A549 (cell line): ENCODE measurements around the gene BZW1. TPM values are rescaled to one million over a fixed set of nuclear protein-coding genes. Genes with fewer than 3 reads are reported as not detected.
A peak's percentile ranks its signal among the peaks of the same experiment; 100 is the strongest.

Experiments used
- ATAC-seq, 2 experiments: fragments of 200-7000 bp in 1 of 2; fragments of >200 bp in 1 of 2; cut with Nextera tagmentation in 1 of 2; cut with Tn5 transposase in 1 of 2; 3 replicates each; pipeline versions ENCODE4 v1.8.0 to v1.9.1; 2018 to 2020; ENCODE audit warnings: mild to moderate bottlenecking in 1 of 2, moderate library complexity in 1 of 2
- CTCF ChIA-PET: fragments of 300-600 bp; sonication (Branson Sonifier 250); formaldehyde crosslinking; extraction: SDS; loops from one replicate; lab custom pipeline; 2021; ENCODE audit warnings: antibody characterized with exemption, inconsistent platforms; lab: Yijun Ruan, JAX
- POLR2A ChIA-PET: fragments of 350-600 bp; formaldehyde crosslinking; extraction: SDS; loops from one replicate; lab custom pipeline; 2021; ENCODE audit warnings: antibody characterized with exemption, inconsistent platforms; lab: Yijun Ruan, JAX
- DNase-seq, 2 experiments: peaks; one replicate each; pipeline versions ENCODE4 v3.0.0 to v3.0.0-alpha.2; 2011 to 2016; ENCODE audit warnings: low read depth in 1 of 2, low spot score in 1 of 2
- FAIRE-seq: peaks from 2 replicates; lab custom pipeline; 2011; peaks lifted over from hg19 to GRCh38; lab: Jason Lieb, UNC
- H3K27ac ChIP-seq, 2 experiments: fragments of >200 bp; sonication (Bioruptor Twin); formaldehyde crosslinking; 3 replicates each; pipeline ENCODE4 v1.5.1; 2016 to 2017
- H3K4me1 ChIP-seq: fragments of >200 bp; sonication (Bioruptor Twin); formaldehyde crosslinking; 3 replicates; pipeline ENCODE4 v1.6.1; 2016
- H3K4me2 ChIP-seq: fragments of >200 bp; sonication (Bioruptor Twin); formaldehyde crosslinking; 3 replicates; pipeline ENCODE4 v1.6.1; 2016
- H3K4me3 ChIP-seq: fragments of >200 bp; sonication (Bioruptor Twin); formaldehyde crosslinking; 3 replicates; pipeline ENCODE4 v1.5.1; 2016
- H3K9me3 ChIP-seq: fragments of >200 bp; sonication (Bioruptor Twin); formaldehyde crosslinking; 3 replicates; pipeline ENCODE4 v1.6.1; 2016
- BHLHE40 ChIP-seq: IDR thresholded peaks from 2 replicates; pipeline ENCODE4 v1.6.1; 2012; ENCODE audit warnings: low read depth, low read length, inconsistent platforms
- CEBPB ChIP-seq, 2 experiments: fragments of >200 bp in 1 of 2; sonication (Bioruptor Twin) in 1 of 2; formaldehyde crosslinking in 1 of 2; IDR thresholded peaks; 2 replicates each; pipeline ENCODE4 v1.6.1; 2012 to 2016
- FOSL2 ChIP-seq, 2 experiments: fragments of 450-650 bp in 1 of 2; fragments of >200 bp in 1 of 2; sonication (Bioruptor Twin) in 1 of 2; formaldehyde crosslinking; IDR thresholded peaks; 2 replicates each; pipeline versions ENCODE4 v1.5.0 to v1.6.1; 2016 to 2020; ENCODE audit warnings: mild to moderate bottlenecking in 1 of 2, moderate library complexity in 1 of 2
- HOXB13 ChIP-seq: fragments of 250-450 bp; sonication (Bioruptor Pico); IDR thresholded peaks from 2 replicates; pipeline ENCODE4 v1.5.0; 2020; ENCODE audit warnings: low read depth, mild to moderate bottlenecking, moderate library complexity
- HOXB5 ChIP-seq: fragments of 250-450 bp; sonication (Bioruptor Pico); IDR thresholded peaks from 2 replicates; pipeline ENCODE4 v1.5.0; 2020; ENCODE audit warnings: mild to moderate bottlenecking, moderate library complexity
- PHF8 ChIP-seq: fragments of 200-600 bp; sonication (generic); IDR thresholded peaks from 2 replicates; pipeline ENCODE4 v1.6.1; 2016; ENCODE audit warnings: low read depth, mild to moderate bottlenecking, antibody characterized with exemption, moderate library complexity, borderline replicate concordance
- POLR2A ChIP-seq: IDR thresholded peaks from 2 replicates; pipeline ENCODE4 v1.6.1; 2012; ENCODE audit warnings: mild to moderate bottlenecking, low read length
- POLR2AphosphoS2 ChIP-seq: conservative IDR thresholded peaks from 2 replicates; pipeline ENCODE4 v1.6.1; 2012; ENCODE audit warnings: low read length, improper control_type of control experiment, inconsistent platforms
- RAD21 ChIP-seq, 2 experiments: fragments of >200 bp in 1 of 2; sonication (Bioruptor Twin) in 1 of 2; formaldehyde crosslinking in 1 of 2; IDR thresholded peaks in 1 of 2; conservative IDR thresholded peaks in 1 of 2; 2 replicates in 1 of 2; 3 replicates in 1 of 2; pipeline ENCODE4 v1.6.1; 2012 to 2018; ENCODE audit warnings: inconsistent platforms in 1 of 2
- RCOR1 ChIP-seq: fragments of 150-350 bp; IDR thresholded peaks from 2 replicates; pipeline ENCODE4 v1.6.1; 2014; ENCODE audit warnings: antibody characterized with exemption, low read length, low read depth
- RFX5 ChIP-seq: fragments of 450-650 bp; IDR thresholded peaks from 2 replicates; pipeline ENCODE4 v1.7.1; 2014; ENCODE audit warnings: antibody characterized with exemption, mild to moderate bottlenecking, moderate library complexity
- SMC3 ChIP-seq: fragments of >200 bp; sonication (Bioruptor Twin); formaldehyde crosslinking; IDR thresholded peaks from 3 replicates; pipeline ENCODE4 v1.6.1; 2018; ENCODE audit warnings: inconsistent platforms
- TFCP2L1 ChIP-seq: fragments of 250-450 bp; sonication (Bioruptor Pico); IDR thresholded peaks from 2 replicates; pipeline ENCODE4 v1.5.0; 2021; ENCODE audit warnings: mild to moderate bottlenecking
- ZNF302 ChIP-seq: fragments of 250-450 bp; sonication (Bioruptor Pico); IDR thresholded peaks from 2 replicates; pipeline ENCODE4 v1.9.0; 2021; ENCODE audit warnings: inconsistent platforms, mild to moderate bottlenecking, moderate library complexity
- WGBS: methylation state at CpG from one replicate; pipeline ENCODE4 v1.1.6; 2017; ENCODE audit errors: missing lambda C conversion rate; 5-methylcytosine and 5-hydroxymethylcytosine counted together
- polyA plus RNA-seq, 4 experiments: library from polyadenylated mRNA; depleted of rRNA in 3 of 4; stranded (reverse); fragments of >200 nt; fragmentation: RNase III in 1 of 4; extraction: RNeasy Plus Mini Kit Qiagen cat#74134 plus additional on column Dnase treatment in 1 of 4; gene quantifications; 2 replicates in 3 of 4; 3 replicates in 1 of 4; pipeline ENCODE4 v1.2.3, GENCODE V29; 2011 to 2017
- TF ChIP-seq, protein P1 (sequence below): fragments of >200 bp; sonication (Bioruptor Twin); formaldehyde crosslinking; IDR thresholded peaks from 3 replicates; pipeline ENCODE4 v1.6.1; 2016
- TF ChIP-seq, protein P2 (sequence below): fragments of 200-600 bp; sonication (generic); IDR thresholded peaks from 2 replicates; pipeline ENCODE4 v1.6.1; 2016; ENCODE audit warnings: antibody characterized with exemption, mild to moderate bottlenecking, moderate library complexity
- TF ChIP-seq, protein P3 (sequence below): IDR thresholded peaks from 2 replicates; pipeline ENCODE4 v1.6.1; 2012
- TF ChIP-seq, protein P4 (sequence below): IDR thresholded peaks from 2 replicates; pipeline ENCODE4 v1.6.1; 2012

The BZW1 gene
- polyA plus RNA-seq, 2 of the 4 experiments (the other 2 are of a cell fraction) = 401 to 439 TPM

DNA sequence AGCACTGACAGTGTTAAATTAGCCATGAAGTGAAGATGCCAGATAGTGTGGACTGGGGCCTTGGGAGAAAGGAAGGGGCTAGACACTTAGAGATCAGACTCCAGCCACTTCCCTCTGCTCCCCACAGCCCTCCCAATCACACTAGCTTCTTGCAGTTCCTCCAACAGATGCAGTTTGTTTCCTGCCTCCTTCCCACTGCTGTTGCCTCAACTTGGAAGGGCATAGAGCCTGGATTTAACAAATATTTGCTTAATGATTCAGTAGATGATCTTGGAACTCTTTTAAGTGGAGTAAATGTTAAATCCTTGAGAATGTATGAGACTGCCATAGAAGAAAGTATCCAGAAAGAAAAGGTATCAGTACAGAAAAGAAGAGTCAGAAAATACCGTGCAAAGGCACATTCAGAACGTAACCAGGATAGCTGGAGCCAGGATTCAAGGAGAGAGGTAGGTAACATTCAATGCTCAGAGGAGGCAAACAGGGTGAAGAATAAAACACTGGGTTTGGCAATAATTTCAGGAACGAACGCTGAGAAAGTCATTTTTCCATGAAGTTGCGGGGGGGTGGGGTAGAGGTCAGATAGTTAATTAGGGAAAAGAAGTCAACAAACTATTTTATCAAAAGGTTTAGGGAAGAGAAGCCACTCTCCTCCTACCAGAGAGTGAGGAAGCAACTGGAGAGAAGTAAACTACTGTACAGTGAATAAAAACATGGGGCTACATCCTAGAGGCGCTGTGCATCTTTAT, 1.3 kb upstream of the BZW1 start:
- Histone ChIP-seq H3K4me2 (peak overlapping the region; percentile 94), H3K4me1 (peaks cover 41% of the 10 kb centered on the region)
- POLR2A ChIA-PET = interaction anchor here (0.8 to 3.0 kb wide), 10 partner anchors 15 to 100 kb away, joined by 3 to 18 read pairs (median 4); partner anchors contain the start of gene CLK1
- 2% methylated on average over 6 of the region's 6 CpGs for WGBS
- no peak for TF ChIP-seq RCOR1
- no peak for TF ChIP-seq HOXB13
- TF ChIP-seq, protein P1, sequence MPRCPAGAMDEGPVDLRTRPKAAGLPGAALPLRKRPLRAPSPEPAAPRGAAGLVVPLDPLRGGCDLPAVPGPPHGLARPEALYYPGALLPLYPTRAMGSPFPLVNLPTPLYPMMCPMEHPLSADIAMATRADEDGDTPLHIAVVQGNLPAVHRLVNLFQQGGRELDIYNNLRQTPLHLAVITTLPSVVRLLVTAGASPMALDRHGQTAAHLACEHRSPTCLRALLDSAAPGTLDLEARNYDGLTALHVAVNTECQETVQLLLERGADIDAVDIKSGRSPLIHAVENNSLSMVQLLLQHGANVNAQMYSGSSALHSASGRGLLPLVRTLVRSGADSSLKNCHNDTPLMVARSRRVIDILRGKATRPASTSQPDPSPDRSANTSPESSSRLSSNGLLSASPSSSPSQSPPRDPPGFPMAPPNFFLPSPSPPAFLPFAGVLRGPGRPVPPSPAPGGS = no peak
- TF ChIP-seq FOSL2 (IDR thresholded peaks at IDR 0.05) = no peak
- peak; percentile 42; the same call in 1 of the 2 replicates for TF ChIP-seq FOSL2 (CRISPR knock-in tag; IDR thresholded peaks at IDR 0.05)
- TF ChIP-seq, all 56 proteins: peak for 1
- Histone ChIP-seq H3K4me3 (peak overlapping the region; percentile 97), H3K9me3 (no peaks in the 10 kb centered on the region), H3K27ac (peak overlapping the region; percentile 96 to 99)
- ATAC-seq (peak; percentile 3 to 4; a peak in 4 of 6 replicates), FAIRE-seq (no peak), DNase-seq (peak; percentile 19 to 66)
- CTCF ChIA-PET = interaction anchor here (0.6 to 1.6 kb wide), 6 partner anchors 18 to 107 kb away, joined by 3 to 10 read pairs (median 4); no protein-coding TSS in a partner anchor

DNA sequence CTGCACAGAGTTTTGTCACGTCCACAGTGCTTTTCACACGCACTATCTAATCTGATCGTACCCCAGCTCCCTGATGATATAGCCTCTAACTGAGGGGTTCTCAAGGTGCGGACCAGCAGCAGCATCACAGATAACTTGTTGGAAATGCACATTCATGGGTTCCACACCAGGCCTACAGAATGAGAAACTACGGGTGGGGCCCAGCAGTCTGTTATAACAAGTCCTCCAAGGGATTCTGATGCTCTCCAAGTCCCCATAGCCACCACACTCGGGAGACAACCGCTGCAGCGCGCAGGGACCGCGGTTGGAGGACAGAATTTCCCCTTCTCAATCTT, 745 bp upstream of the BZW1 start:
- peak; percentile 12 to 36; a peak in 4 of 6 replicates for ATAC-seq
- Histone ChIP-seq H3K4me2 (peak overlapping the region; percentile 94), H3K27ac (peak overlapping the region; percentile 96 to 99)
- CTCF ChIA-PET = interaction anchor here (1.0 to 1.6 kb wide), 4 partner anchors 46 to 100 kb away, joined by 3 to 5 read pairs (median 4); partner anchors contain the start of gene CLK1
- POLR2A ChIA-PET = interaction anchor here (0.6 to 3.0 kb wide), 14 partner anchors 10 to 100 kb away, joined by 3 to 18 read pairs (median 4); partner anchors contain the start of gene CLK1
- TF ChIP-seq RFX5 (no peak), POLR2A (peak; percentile 63)
- TF ChIP-seq, protein P1 = peak; percentile 34; the same call in 1 of the 3 replicates
- TF ChIP-seq, all 56 proteins: peak for 2
- WGBS = 2% methylated on average over 11 of the region's 11 CpGs
- Histone ChIP-seq H3K4me1 (peaks cover 45% of the 10 kb centered on the region), H3K4me3 (peak overlapping the region; percentile 97), H3K9me3 (no peaks in the 10 kb centered on the region)
- FAIRE-seq = no peak
- no peak for DNase-seq

DNA sequence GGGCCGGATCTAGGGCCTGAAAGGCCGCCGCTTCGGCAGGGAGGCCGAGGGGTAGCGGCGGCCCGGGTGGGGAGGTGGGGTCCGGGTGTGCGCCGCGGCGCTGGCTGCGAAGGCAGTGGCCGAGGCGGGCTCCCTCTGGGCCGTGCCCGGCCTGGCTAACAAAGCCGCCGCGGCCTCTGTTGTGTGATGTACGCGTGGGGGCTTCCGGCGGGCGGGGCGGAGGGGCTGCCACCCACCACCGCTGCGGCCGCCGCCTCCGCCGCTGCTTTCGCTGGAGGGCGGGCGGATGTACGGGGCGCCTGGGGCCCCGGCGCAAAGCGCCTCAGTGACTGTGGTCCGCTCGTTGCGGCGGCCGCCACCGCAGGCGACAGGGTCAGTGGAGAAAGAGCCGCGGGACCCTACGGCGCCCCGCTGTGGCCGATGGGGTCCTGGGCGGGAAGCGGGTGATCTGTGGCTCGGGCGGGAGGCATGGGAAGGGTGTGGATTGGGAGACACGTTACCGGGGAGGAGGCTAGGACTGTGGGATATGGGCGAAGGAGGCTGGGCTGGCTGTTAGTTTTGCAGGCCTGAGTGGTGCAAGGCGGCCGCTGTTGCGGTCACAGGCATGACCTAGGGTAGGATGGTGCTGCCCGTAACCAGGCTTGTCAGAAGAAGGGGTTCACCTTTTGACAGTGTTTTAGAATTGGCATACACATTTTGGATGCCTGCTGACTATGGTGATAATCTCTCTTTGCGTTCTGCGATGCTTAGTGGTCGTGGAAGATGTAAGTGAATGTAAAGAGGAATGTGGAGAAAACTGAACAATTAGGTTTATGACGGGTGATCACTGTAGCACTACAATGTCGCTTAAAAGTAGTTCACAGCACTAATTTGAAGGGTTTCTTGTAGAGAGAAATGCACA, 662 bp downstream of the BZW1 start:
- 4% methylated on average over 27 of the region's 70 CpGs for WGBS
- FAIRE-seq (no peak), ATAC-seq (peak; percentile 72 to 73), DNase-seq (peak; percentile 53 to 71)
- Histone ChIP-seq H3K9me3 (no peaks in the 10 kb centered on the region), H3K27ac (peak overlapping the region; percentile 96 to 99), H3K4me1 (peaks cover 45% of the 10 kb centered on the region), H3K4me2 (peak overlapping the region; percentile 95), H3K4me3 (peak overlapping the region; percentile 97)
- CTCF ChIA-PET = interaction anchor here (0.6 to 1.6 kb wide), 6 partner anchors 16 to 87 kb away, joined by 3 to 5 read pairs (median 3); partner anchors contain the start of gene CLK1
- POLR2A ChIA-PET = interaction anchor here (0.8 to 3.0 kb wide), 5 partner anchors 47 to 77 kb away, joined by 3 to 18 read pairs (median 10); partner anchors contain the start of genes CLK1, NIF3L1 and PPIL3
- TF ChIP-seq, protein P1 = 0 out of 3 replicates have a peak, but pooled peaks have one; percentile 3
- TF ChIP-seq POLR2A (no peak), CEBPB (IDR thresholded peaks at IDR 0.05) (no peak), HOXB5 (CRISPR knock-in tag) (no peak), POLR2AphosphoS2 (no peak), RAD21 (conservative IDR thresholded peaks at IDR 0.05 in 1 of 2, IDR thresholded peaks at IDR 0.05 in 1 of 2) (peak; percentile 60 to 77), TFCP2L1 (0 out of 2 replicates have a peak, but pooled peaks have one; percentile 42), PHF8 (peak; percentile 66), SMC3 (peak; percentile 89), BHLHE40 (no peak), ZNF302 (CRISPR knock-in tag) (no peak)
- TF ChIP-seq, protein P2, sequence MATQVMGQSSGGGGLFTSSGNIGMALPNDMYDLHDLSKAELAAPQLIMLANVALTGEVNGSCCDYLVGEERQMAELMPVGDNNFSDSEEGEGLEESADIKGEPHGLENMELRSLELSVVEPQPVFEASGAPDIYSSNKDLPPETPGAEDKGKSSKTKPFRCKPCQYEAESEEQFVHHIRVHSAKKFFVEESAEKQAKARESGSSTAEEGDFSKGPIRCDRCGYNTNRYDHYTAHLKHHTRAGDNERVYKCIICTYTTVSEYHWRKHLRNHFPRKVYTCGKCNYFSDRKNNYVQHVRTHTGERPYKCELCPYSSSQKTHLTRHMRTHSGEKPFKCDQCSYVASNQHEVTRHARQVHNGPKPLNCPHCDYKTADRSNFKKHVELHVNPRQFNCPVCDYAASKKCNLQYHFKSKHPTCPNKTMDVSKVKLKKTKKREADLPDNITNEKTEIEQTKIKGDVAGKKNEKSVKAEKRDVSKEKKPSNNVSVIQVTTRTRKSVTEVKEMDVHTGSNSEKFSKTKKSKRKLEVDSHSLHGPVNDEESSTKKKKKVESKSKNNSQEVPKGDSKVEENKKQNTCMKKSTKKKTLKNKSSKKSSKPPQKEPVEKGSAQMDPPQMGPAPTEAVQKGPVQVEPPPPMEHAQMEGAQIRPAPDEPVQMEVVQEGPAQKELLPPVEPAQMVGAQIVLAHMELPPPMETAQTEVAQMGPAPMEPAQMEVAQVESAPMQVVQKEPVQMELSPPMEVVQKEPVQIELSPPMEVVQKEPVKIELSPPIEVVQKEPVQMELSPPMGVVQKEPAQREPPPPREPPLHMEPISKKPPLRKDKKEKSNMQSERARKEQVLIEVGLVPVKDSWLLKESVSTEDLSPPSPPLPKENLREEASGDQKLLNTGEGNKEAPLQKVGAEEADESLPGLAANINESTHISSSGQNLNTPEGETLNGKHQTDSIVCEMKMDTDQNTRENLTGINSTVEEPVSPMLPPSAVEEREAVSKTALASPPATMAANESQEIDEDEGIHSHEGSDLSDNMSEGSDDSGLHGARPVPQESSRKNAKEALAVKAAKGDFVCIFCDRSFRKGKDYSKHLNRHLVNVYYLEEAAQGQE = no peak
- TF ChIP-seq, protein P3, sequence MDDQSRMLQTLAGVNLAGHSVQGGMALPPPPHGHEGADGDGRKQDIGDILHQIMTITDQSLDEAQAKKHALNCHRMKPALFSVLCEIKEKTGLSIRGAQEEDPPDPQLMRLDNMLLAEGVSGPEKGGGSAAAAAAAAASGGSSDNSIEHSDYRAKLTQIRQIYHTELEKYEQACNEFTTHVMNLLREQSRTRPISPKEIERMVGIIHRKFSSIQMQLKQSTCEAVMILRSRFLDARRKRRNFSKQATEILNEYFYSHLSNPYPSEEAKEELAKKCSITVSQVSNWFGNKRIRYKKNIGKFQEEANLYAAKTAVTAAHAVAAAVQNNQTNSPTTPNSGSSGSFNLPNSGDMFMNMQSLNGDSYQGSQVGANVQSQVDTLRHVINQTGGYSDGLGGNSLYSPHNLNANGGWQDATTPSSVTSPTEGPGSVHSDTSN = no peak
- TF ChIP-seq, protein P4, sequence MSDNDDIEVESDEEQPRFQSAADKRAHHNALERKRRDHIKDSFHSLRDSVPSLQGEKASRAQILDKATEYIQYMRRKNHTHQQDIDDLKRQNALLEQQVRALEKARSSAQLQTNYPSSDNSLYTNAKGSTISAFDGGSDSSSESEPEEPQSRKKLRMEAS = peak; percentile 56; the same call in 1 of the 2 replicates
